Activated naive CD8-positive, alpha-beta T cell treated with anti-CD3 and anti-CD28 coated beads for 36 hours (primary cell): ENCODE data around the gene PDE6G. TPM values are rescaled to one million over a fixed set of nuclear protein-coding genes. Genes with fewer than 3 reads are reported as not detected.
"Not testable (repeated sequence)": the region's sequence is repeated elsewhere in the genome, so short reads cannot be mapped to it uniquely, and the experiment has no call there.

ENCODE experiments used
- DNase-seq: peaks from one replicate; pipeline ENCODE4 v3.0.0; 2021
- H3K27ac Mint-ChIP-seq: one replicate; pipeline ENCODE4 v1.8.0; 2022; ENCODE audit warnings: mild to moderate bottlenecking, moderate library complexity, mixed read lengths
- H3K27me3 Mint-ChIP-seq: one replicate; pipeline ENCODE4 v1.8.0; 2022; ENCODE audit warnings: mild to moderate bottlenecking, mixed read lengths
- H3K36me3 Mint-ChIP-seq: one replicate; pipeline ENCODE4 v1.8.0; 2021; ENCODE audit warnings: mild to moderate bottlenecking, mixed read lengths
- H3K4me1 Mint-ChIP-seq: one replicate; pipeline ENCODE4 v1.8.0; 2021; ENCODE audit warnings: mixed read lengths
- H3K4me3 Mint-ChIP-seq: one replicate; pipeline ENCODE4 v1.8.0; 2022; ENCODE audit warnings: mild to moderate bottlenecking, moderate library complexity, mixed read lengths
- H3K9me3 Mint-ChIP-seq: one replicate; pipeline ENCODE4 v1.8.0; 2022; ENCODE audit warnings: mixed read lengths
- total RNA-seq, 2 experiments: library from RNA; stranded (reverse); gene quantifications; one replicate each; pipeline ENCODE4 v1.2.3, GENCODE V29; 2021

Gene PDE6G
- total RNA-seq, 2 experiments from 2014 or later, result 8.6 to 9.1 TPM

- H3K27me3 Mint-ChIP-seq, result no peaks in the 10 kb centered on the region
- H3K27ac Mint-ChIP-seq, result no peak overlapping the region
- no peak for DNase-seq
- peaks cover 10% of the 10 kb centered on the region for H3K36me3 Mint-ChIP-seq
- no peaks in the 10 kb centered on the region for H3K9me3 Mint-ChIP-seq
- H3K4me1 Mint-ChIP-seq, result peaks cover 13% of the 10 kb centered on the region
- no peak overlapping the region for H3K4me3 Mint-ChIP-seq
Observed at GRCh38 chr17:81680150-81680549, 23.8 kb upstream of the PDE6G start.

GRCh38 chr17:81676906-81677305 is 20.6 kb upstream of the PDE6G start:
- Mint-ChIP-seq H3K4me1 (no peaks in the 10 kb centered on the region), H3K4me3 (no peak overlapping the region), H3K36me3 (peaks cover 15% of the 10 kb centered on the region), H3K27ac (no peak overlapping the region), H3K27me3 (no peaks in the 10 kb centered on the region), H3K9me3 (no peaks in the 10 kb centered on the region)
- DNase-seq, result no peak

DNA sequence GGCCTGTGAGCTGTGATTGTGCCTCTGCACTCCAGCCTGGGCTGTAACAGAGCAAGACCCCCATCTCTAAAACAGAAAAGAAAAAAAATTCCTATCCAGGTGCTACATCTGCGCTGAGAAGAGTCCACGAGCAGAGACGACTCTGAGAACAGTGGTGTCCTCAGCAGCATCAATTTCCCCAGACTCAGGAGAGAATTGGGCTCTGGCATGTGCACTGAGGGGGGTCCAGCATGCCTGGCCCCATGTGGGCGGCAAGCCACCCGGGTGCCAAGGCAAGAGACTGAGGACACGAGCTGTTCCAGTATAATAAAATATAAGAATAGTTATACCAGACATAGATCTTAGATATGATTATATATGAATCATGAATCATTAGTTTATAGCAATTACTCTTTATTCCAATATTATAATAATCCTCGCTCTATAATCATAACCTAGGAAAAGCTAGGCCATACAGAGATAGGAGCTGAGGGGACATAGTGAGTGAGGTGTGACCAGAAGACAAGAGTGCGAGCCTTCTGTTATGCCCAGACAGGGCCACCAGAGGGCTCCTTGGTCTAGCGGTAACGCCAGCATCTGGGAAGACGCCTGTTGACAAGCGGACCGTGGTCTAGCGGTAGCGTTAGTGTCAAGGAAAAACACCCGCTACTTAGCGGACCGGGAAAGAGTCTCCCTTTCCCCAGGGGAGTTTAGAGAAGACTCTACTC is 19.3 kb upstream of the PDE6G start:
- H3K4me3 Mint-ChIP-seq, H3K4me1 Mint-ChIP-seq, H3K27me3 Mint-ChIP-seq, H3K27ac Mint-ChIP-seq, H3K9me3 Mint-ChIP-seq: not testable (repeated sequence)
- peaks cover 13% of the 10 kb centered on the region for H3K36me3 Mint-ChIP-seq
- peak; percentile 22 for DNase-seq

DNA sequence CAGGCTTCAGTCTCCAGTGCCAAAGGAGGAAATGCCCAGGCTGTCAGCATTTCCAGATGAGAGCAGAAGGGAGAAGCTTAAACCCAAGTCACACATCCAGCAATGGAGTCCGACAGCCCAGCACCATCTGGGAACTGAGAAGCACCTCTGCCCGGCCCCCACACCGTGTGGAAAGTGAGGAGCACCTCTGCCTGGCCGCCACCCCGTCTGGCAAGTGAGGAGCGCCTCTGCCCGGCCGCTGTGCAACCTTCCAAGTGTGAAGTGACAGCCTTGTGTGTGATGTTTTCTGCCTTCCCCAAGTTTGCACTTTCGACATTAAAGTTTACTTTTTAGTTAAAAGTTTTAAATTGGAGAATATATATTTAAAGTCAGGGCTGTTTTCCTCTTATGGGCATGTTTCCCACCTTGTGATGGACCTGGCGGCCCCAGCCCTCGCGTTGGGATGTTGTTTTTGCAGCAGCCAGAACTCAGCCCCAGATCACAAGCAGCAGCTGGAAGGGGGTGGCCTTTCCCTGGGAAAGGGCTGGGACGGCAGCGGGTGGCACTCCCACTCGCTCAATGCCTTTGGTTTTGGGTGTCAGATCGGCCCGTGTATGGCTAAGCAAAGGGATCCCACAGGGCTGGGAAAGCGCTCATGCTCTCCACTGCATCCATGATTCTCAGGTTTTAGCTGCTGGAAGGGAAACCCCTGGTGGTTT is 17.4 kb upstream of the PDE6G start:
- Mint-ChIP-seq H3K27ac (no peak overlapping the region), H3K27me3 (no peaks in the 10 kb centered on the region), H3K4me1 (peaks cover 2% of the 10 kb centered on the region), H3K36me3 (peaks cover 24% of the 10 kb centered on the region), H3K9me3 (no peaks in the 10 kb centered on the region), H3K4me3 (no peak overlapping the region)
- DNase-seq, result no peak

DNA sequence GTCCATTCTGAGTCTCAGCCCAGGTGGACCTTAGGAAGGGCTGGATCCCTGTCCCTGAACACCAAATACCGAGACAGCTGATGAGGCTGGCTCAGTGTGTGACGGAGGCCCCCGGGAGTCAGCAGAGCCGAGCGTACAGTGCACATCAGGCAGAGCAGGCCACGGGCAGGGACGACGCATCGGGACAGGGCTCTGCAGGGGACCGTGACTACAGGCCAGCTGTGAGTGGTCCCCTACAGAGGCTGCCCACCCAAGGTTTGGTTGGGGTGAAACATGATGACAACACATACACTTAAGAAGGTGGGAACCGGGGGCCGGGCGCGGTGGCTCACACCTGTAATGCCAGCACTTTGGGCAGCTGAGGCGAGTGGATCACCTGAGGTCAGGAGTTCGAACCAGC is 16.6 kb upstream of the PDE6G start:
- DNase-seq, result no peak
- Mint-ChIP-seq H3K4me3 (no peak overlapping the region), H3K9me3 (no peaks in the 10 kb centered on the region), H3K4me1 (peaks cover 8% of the 10 kb centered on the region), H3K27ac (no peak overlapping the region), H3K27me3 (no peaks in the 10 kb centered on the region), H3K36me3 (peaks cover 30% of the 10 kb centered on the region)

DNA sequence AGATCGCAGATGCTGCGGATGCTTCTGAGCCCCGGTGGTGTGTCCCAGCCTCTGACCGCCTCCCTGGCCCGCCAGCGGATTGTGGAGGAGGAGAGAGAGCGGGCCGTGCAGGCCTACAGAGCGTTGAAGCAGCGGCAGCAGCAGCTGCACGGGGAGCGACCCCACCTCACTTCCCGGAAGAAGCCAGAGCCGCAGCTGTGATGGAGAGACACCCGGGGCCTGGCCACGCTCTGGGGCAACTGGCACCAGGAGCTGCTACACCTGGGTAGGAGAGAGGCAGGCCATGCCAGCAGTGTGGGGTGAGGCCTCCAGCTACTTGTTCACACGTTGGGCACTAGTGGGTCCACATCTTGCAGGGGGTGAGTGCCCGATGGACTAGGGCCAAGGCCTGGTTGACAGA is 16.2 kb upstream of the PDE6G start:
- no peak overlapping the region for H3K4me3 Mint-ChIP-seq
- peaks cover 12% of the 10 kb centered on the region for H3K4me1 Mint-ChIP-seq
- DNase-seq, result no peak
- no peak overlapping the region for H3K27ac Mint-ChIP-seq
- H3K9me3 Mint-ChIP-seq, result no peaks in the 10 kb centered on the region
- no peaks in the 10 kb centered on the region for H3K27me3 Mint-ChIP-seq
- peaks cover 34% of the 10 kb centered on the region for H3K36me3 Mint-ChIP-seq

GRCh38 chr17:81667754-81668153 is 11.4 kb upstream of the PDE6G start:
- peaks cover 59% of the 10 kb centered on the region for H3K36me3 Mint-ChIP-seq
- no peaks in the 10 kb centered on the region for H3K27me3 Mint-ChIP-seq
- H3K9me3 Mint-ChIP-seq, result no peaks in the 10 kb centered on the region
- H3K4me1 Mint-ChIP-seq, result peaks cover 33% of the 10 kb centered on the region
- DNase-seq, result no peak
- peak overlapping the region; percentile 99 for H3K27ac Mint-ChIP-seq
- H3K4me3 Mint-ChIP-seq, result peak overlapping the region; percentile 98

DNA sequence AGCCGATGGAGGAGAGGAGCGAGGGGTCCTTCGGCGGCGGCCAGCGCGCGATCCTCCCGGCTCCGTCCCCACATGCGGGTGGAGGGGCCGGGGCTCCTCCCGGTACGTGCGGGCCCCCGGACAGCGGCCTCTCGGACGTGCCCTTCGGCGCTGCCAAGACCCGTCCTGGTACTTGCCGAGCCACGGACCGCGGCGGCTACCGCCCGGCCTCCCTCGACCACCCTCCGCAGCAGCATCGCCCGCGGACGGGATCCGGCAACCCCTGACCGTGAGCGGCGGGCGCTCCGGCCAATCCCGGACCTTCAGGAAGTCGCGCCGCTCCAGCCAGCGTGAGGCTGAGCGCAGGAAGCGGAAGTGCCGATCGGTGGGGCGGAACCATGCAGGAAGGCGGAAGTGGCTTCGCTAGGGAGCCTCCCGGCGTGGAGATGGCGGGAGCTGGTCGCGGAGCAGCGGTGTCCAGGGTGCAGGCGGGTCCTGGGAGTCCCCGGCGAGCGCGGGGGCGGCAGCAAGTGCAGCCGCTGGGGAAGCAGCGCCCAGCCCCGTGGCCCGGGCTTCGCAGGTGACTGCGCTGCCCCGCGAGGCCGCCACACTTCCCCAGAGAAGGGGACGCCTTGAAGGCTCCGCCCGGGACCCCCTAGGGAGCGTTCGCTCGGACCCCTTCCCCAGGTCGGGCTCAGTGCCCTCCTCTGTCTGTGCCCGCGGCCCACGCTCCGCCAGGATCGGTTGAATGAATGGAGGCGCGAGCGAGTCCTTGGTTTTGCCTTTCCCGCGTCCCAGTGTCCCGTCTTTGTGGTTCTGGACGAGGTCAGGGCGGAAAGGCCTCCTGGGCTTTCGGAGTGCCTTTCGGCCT is 10.2 kb upstream of the PDE6G start, which contains the start of the genes CCDC137 and OXLD1:
TSS of gene CCDC137 (plus strand) at position 396 of the 850 bp plus-strand sequence. CDS start at position 426, 30 bp downstream.
TSS of gene OXLD1 (minus strand) at position 264 of the 850 bp plus-strand sequence. CDS start at position 236, 28 bp downstream.
- Mint-ChIP-seq H3K4me1 (peaks cover 37% of the 10 kb centered on the region), H3K9me3 (no peaks in the 10 kb centered on the region), H3K27ac (peak within 1 kb of the TSS; percentile 99), H3K27me3 (no peaks in the 10 kb centered on the region), H3K36me3 (peaks cover 52% of the 10 kb centered on the region), H3K4me3 (peak within 1 kb of the TSS; percentile 98)
- peak; percentile 96 for DNase-seq

DNA sequence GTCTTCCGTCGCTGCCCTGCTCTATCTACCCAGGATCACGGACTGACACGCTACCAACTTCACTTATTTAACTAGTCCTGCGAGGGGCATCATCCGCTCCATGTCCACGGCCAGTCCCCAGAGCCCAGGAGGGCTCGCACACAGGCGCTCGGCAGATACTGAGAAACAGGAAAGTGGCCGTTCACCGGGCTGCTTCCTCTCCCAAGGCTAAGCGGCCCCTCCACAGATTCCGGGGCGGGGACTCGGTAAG is 9.7 kb upstream of the PDE6G start:
- peak overlapping the region; percentile 98 for H3K4me3 Mint-ChIP-seq
- no peak for DNase-seq
- H3K27ac Mint-ChIP-seq, result peak overlapping the region; percentile 99
- H3K4me1 Mint-ChIP-seq, result peaks cover 37% of the 10 kb centered on the region
- no peaks in the 10 kb centered on the region for H3K9me3 Mint-ChIP-seq
- H3K36me3 Mint-ChIP-seq, result peaks cover 51% of the 10 kb centered on the region
- H3K27me3 Mint-ChIP-seq, result no peaks in the 10 kb centered on the region

- peaks cover 37% of the 10 kb centered on the region for H3K4me1 Mint-ChIP-seq
- H3K36me3 Mint-ChIP-seq, result peaks cover 51% of the 10 kb centered on the region
- no peaks in the 10 kb centered on the region for H3K9me3 Mint-ChIP-seq
Observed at GRCh38 chr17:81665205-81666091, 9.1 kb upstream of the PDE6G start.

DNA sequence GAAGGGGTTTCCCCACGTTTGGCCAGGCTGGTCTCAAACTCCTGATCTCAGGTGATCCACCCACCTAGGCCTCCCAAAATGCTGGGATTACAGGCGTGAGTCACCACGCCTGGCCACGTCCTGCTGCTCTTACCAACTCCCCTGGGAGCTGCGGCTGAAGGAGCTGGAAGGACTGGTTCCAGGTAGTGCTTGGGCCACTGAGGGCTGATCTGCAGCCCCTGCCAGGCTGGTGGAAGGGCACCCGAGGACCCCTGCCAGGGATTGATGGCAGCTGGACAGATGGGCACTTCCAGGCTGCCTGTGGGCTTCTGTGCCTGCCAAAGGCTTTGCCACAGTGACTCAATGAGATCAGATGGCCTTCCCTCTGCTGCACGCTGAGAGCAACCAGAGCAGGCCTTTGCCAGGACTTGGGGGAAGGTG is 7.7 kb upstream of the PDE6G start:
- peak; percentile 25 for DNase-seq
- no peaks in the 10 kb centered on the region for H3K27me3 Mint-ChIP-seq
- H3K4me3 Mint-ChIP-seq, result peak overlapping the region; percentile 14
- peaks cover 42% of the 10 kb centered on the region for H3K36me3 Mint-ChIP-seq
- H3K4me1 Mint-ChIP-seq, result peaks cover 37% of the 10 kb centered on the region
- H3K27ac Mint-ChIP-seq, result peak overlapping the region; percentile 99
- H3K9me3 Mint-ChIP-seq, result no peaks in the 10 kb centered on the region

More at GRCh38 chr17:81665205-81666091, 9.1 kb upstream of the PDE6G start:
- Mint-ChIP-seq H3K27ac (peak overlapping the region; percentile 99), H3K4me3 (peak overlapping the region; percentile 98), H3K27me3 (no peaks in the 10 kb centered on the region)
- DNase-seq, result peak; percentile 65

GRCh38 chr17:81662002-81662401 is 5.7 kb upstream of the PDE6G start:
- no peak for DNase-seq
- Mint-ChIP-seq H3K4me1 (peaks cover 26% of the 10 kb centered on the region), H3K9me3 (no peaks in the 10 kb centered on the region), H3K4me3 (no peak overlapping the region), H3K27me3 (no peaks in the 10 kb centered on the region), H3K27ac (no peak overlapping the region), H3K36me3 (peaks cover 24% of the 10 kb centered on the region)

DNA sequence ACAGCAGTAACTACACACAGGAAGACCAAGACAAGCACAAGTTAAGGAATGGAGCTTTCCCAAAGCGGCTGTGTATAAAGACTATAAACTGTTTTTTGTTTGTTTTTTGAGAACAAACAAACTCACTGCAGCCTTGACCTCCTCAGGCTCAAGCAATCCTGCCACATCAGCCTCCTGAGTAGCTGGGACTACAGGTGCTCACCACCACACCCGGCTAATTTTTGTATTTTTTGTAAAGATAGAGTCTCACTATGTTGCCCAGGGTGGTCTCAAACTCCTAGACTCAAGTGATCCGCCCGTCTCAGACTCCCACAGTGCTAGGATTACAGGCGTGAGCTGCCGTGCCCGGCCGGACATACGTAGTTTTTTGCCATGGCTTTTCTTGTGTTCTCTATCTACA is 4.1 kb upstream of the PDE6G start:
- H3K4me3 Mint-ChIP-seq, result no peak overlapping the region
- peaks cover 15% of the 10 kb centered on the region for H3K36me3 Mint-ChIP-seq
- H3K9me3 Mint-ChIP-seq, result no peaks in the 10 kb centered on the region
- peaks cover 25% of the 10 kb centered on the region for H3K4me1 Mint-ChIP-seq
- no peak overlapping the region for H3K27ac Mint-ChIP-seq
- DNase-seq, result no peak
- H3K27me3 Mint-ChIP-seq, result no peaks in the 10 kb centered on the region

GRCh38 chr17:81659038-81659437 is 2.7 kb upstream of the PDE6G start:
- H3K9me3 Mint-ChIP-seq, result no peaks in the 10 kb centered on the region
- peaks cover 15% of the 10 kb centered on the region for H3K4me1 Mint-ChIP-seq
- no peak for DNase-seq
- H3K4me3 Mint-ChIP-seq, result no peak overlapping the region
- H3K27ac Mint-ChIP-seq, result no peak overlapping the region
- peaks cover under 1% of the 10 kb centered on the region for H3K36me3 Mint-ChIP-seq
- no peaks in the 10 kb centered on the region for H3K27me3 Mint-ChIP-seq
